HepG2 (cell line): Measurements from ENCODE around the gene HRC. TPM values are rescaled to one million over a fixed set of nuclear protein-coding genes. Genes with fewer than 3 reads are reported as not detected.
A peak's percentile ranks its signal among the peaks of the same experiment; 100 is the strongest.

ENCODE experiments used
- FOXA3 ChIP-seq: IDR thresholded peaks from 2 replicates; pipeline ENCODE4 v1.6.1; 2016; ENCODE audit warnings: missing genetic modification reagents, missing compliant biosample characterization
- MEF2D ChIP-seq: sonication (generic); formaldehyde crosslinking; IDR thresholded peaks from 2 replicates; pipeline ENCODE4 v1.5.1; 2020; ENCODE audit warnings: mild to moderate bottlenecking, missing genetic modification reagents
- NFIB ChIP-seq: sonication (generic); formaldehyde crosslinking; IDR thresholded peaks from 2 replicates; pipeline ENCODE4 v1.9.0; 2021; ENCODE audit warnings: missing genetic modification reagents, mild to moderate bottlenecking, borderline replicate concordance
- PRMT3 ChIP-seq: sonication (generic); formaldehyde crosslinking; IDR thresholded peaks from 2 replicates; pipeline ENCODE4 v1.8.1; 2022; ENCODE audit warnings: low read depth, mild to moderate bottlenecking, moderate library complexity, missing genetic modification reagents, borderline replicate concordance
- PTBP1 ChIP-seq: fragments of 200-400 bp; formaldehyde crosslinking; IDR thresholded peaks from 2 replicates; pipeline ENCODE4 v1.6.1; 2018; ENCODE audit warnings: low read length, low read depth; ENCODE audit not compliant: poor library complexity, severe bottlenecking
- SALL2 ChIP-seq: sonication (generic); formaldehyde crosslinking; IDR thresholded peaks from 2 replicates; pipeline ENCODE4 v1.8.1; 2023; ENCODE audit warnings: mild to moderate bottlenecking, missing genetic modification reagents, inconsistent platforms
- SNAI1 ChIP-seq: sonication (generic); formaldehyde crosslinking; IDR thresholded peaks from 2 replicates; pipeline ENCODE4 v1.5.0; 2020; ENCODE audit warnings: mild to moderate bottlenecking, missing genetic modification reagents, borderline replicate concordance
- ZEB1 ChIP-seq: IDR thresholded peaks from 2 replicates; pipeline ENCODE4 v1.6.1; 2012; ENCODE audit warnings: mild to moderate bottlenecking, low read depth, inconsistent platforms; ENCODE audit not compliant: insufficient replicate concordance
- ZNF101 ChIP-seq: sonication (generic); formaldehyde crosslinking; IDR thresholded peaks from 2 replicates; pipeline ENCODE4 v1.4.0; 2020; ENCODE audit warnings: mild to moderate bottlenecking, low read depth, missing genetic modification reagents, borderline replicate concordance
- ZNF331 ChIP-seq: sonication (generic); formaldehyde crosslinking; IDR thresholded peaks from 2 replicates; pipeline ENCODE4 v1.4.0; 2020; ENCODE audit warnings: missing genetic modification reagents
- polyA plus RNA-seq, 8 experiments: library from polyadenylated mRNA; depleted of rRNA in 3 of 8; stranded (reverse) in 7 of 8; unstranded in 1 of 8; fragments of >200 nt; fragmentation: Illumina TruSeq in 4 of 8; extraction: Trizol in 4 of 8; gene quantifications; 2 replicates each; pipeline versions ENCODE4 v1.2.1 to v1.2.3, GENCODE V29; 2011 to 2016; ENCODE audit warnings: low read depth in 4 of 8, missing spikeins in 1 of 8, mixed read lengths in 1 of 8; ENCODE audit not compliant: insufficient read depth in 1 of 8
- total RNA-seq, 5 experiments: library from RNA; depleted of rRNA; stranded (reverse); fragments of >200 nt; fragmentation: Illumina TruSeq; extraction: Trizol; gene quantifications; 2 replicates each; pipeline ENCODE4 v1.2.3, GENCODE V29; 2016; ENCODE audit warnings: low read depth in 1 of 5
- TF ChIP-seq, protein P1 (sequence below): sonication (generic); formaldehyde crosslinking; IDR thresholded peaks from 2 replicates; pipeline ENCODE4 v1.5.0; 2020; ENCODE audit warnings: mild to moderate bottlenecking, missing genetic modification reagents
- TF ChIP-seq, protein P2 (sequence below): sonication (generic); formaldehyde crosslinking; IDR thresholded peaks from 2 replicates; pipeline ENCODE4 v1.8.0; 2022; ENCODE audit warnings: missing genetic modification reagents, mild to moderate bottlenecking, borderline replicate concordance
- TF ChIP-seq, protein P3 (sequence below): sonication (generic); formaldehyde crosslinking; IDR thresholded peaks from 2 replicates; pipeline ENCODE4 v1.5.0; 2020; ENCODE audit warnings: missing genetic modification reagents
- TF ChIP-seq, protein P4 (sequence below): sonication (generic); formaldehyde crosslinking; IDR thresholded peaks from 2 replicates; pipeline ENCODE4 v1.8.1; 2023; ENCODE audit warnings: mild to moderate bottlenecking, missing genetic modification reagents
- TF ChIP-seq, protein P5 (sequence below): sonication (generic); formaldehyde crosslinking; IDR thresholded peaks from 2 replicates; pipeline ENCODE4 v1.5.1; 2020; ENCODE audit warnings: mild to moderate bottlenecking, missing genetic modification reagents, borderline replicate concordance
- TF ChIP-seq, protein P6 (sequence below): sonication (generic); formaldehyde crosslinking; IDR thresholded peaks from 2 replicates; pipeline ENCODE4 v1.8.1; 2023; ENCODE audit warnings: mild to moderate bottlenecking, inconsistent platforms, moderate library complexity, missing genetic modification reagents, borderline replicate concordance
- TF ChIP-seq, protein P7 (sequence below): sonication (generic); formaldehyde crosslinking; IDR thresholded peaks from 2 replicates; pipeline ENCODE4 v1.8.1; 2023; ENCODE audit warnings: mild to moderate bottlenecking, missing genetic modification reagents

Gene HRC
- total and polyA plus RNA-seq, 2 of the 13 experiments (the other 11 are each of a cell fraction or from before 2014, with no cell fraction given) = 3.6 to 15.4 TPM

DNA sequence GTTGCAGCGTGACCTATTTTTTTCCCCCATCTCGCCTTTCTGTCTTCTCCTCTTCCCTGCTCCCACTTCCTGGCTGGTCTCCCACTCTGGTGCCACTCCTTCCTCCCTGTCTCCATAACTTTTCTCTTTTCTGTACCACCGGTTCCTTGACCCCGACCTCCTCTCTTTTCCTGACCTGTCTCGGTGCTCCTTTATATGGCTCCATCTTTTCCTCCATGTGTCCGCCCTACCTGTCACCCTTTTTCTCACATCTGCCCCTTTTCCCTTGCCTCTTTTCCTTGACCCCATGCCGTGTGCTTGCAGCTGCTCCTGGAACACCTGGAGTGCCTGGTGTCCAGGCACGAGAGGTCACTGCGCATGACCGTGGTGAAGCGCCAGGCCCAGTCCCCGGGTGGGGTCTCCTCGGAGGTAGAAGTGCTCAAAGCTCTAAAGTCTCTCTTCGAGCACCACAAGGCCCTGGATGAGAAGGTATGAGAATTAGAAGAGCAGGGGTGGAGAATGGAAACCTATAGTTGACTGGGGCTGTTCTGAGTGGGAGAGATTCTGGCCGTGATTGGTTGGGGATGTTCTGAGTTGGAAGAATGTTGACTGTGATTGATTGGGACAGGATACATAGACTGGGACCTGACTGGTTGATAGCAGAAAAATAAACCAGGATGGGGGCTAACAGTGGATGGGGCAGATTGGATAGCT lies 26.5 kb downstream of the HRC start (continued):
- TF ChIP-seq, protein P1, sequence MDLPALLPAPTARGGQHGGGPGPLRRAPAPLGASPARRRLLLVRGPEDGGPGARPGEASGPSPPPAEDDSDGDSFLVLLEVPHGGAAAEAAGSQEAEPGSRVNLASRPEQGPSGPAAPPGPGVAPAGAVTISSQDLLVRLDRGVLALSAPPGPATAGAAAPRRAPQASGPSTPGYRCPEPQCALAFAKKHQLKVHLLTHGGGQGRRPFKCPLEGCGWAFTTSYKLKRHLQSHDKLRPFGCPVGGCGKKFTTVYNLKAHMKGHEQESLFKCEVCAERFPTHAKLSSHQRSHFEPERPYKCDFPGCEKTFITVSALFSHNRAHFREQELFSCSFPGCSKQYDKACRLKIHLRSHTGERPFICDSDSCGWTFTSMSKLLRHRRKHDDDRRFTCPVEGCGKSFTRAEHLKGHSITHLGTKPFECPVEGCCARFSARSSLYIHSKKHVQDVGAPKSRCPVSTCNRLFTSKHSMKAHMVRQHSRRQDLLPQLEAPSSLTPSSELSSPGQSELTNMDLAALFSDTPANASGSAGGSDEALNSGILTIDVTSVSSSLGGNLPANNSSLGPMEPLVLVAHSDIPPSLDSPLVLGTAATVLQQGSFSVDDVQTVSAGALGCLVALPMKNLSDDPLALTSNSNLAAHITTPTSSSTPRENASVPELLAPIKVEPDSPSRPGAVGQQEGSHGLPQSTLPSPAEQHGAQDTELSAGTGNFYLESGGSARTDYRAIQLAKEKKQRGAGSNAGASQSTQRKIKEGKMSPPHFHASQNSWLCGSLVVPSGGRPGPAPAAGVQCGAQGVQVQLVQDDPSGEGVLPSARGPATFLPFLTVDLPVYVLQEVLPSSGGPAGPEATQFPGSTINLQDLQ = no peak
- TF ChIP-seq ZNF101 (CRISPR knock-in tag) (no peak), MEF2D (0 out of 2 replicates have a peak, but pooled peaks have one; percentile 40), PRMT3 (CRISPR knock-in tag) (no peak), ZEB1 (no peak), PTBP1 (no peak), SALL2 (no peak), NFIB (CRISPR knock-in tag) (no peak), ZNF331 (0 out of 2 replicates have a peak, but pooled peaks have one; percentile 18), FOXA3 (CRISPR knock-in tag) (no peak), SNAI1 (CRISPR knock-in tag) (0 out of 2 replicates have a peak, but pooled peaks have one; percentile 13)
- TF ChIP-seq, protein P2, sequence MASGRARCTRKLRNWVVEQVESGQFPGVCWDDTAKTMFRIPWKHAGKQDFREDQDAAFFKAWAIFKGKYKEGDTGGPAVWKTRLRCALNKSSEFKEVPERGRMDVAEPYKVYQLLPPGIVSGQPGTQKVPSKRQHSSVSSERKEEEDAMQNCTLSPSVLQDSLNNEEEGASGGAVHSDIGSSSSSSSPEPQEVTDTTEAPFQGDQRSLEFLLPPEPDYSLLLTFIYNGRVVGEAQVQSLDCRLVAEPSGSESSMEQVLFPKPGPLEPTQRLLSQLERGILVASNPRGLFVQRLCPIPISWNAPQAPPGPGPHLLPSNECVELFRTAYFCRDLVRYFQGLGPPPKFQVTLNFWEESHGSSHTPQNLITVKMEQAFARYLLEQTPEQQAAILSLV (CRISPR knock-in tag) = no peak
- TF ChIP-seq, protein P3, sequence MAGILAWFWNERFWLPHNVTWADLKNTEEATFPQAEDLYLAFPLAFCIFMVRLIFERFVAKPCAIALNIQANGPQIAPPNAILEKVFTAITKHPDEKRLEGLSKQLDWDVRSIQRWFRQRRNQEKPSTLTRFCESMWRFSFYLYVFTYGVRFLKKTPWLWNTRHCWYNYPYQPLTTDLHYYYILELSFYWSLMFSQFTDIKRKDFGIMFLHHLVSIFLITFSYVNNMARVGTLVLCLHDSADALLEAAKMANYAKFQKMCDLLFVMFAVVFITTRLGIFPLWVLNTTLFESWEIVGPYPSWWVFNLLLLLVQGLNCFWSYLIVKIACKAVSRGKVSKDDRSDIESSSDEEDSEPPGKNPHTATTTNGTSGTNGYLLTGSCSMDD = no peak
- TF ChIP-seq, protein P4, sequence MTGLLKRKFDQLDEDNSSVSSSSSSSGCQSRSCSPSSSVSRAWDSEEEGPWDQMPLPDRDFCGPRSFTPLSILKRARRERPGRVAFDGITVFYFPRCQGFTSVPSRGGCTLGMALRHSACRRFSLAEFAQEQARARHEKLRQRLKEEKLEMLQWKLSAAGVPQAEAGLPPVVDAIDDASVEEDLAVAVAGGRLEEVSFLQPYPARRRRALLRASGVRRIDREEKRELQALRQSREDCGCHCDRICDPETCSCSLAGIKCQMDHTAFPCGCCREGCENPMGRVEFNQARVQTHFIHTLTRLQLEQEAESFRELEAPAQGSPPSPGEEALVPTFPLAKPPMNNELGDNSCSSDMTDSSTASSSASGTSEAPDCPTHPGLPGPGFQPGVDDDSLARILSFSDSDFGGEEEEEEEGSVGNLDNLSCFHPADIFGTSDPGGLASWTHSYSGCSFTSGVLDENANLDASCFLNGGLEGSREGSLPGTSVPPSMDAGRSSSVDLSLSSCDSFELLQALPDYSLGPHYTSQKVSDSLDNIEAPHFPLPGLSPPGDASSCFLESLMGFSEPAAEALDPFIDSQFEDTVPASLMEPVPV (CRISPR knock-in tag) = no peak
- TF ChIP-seq, protein P5, sequence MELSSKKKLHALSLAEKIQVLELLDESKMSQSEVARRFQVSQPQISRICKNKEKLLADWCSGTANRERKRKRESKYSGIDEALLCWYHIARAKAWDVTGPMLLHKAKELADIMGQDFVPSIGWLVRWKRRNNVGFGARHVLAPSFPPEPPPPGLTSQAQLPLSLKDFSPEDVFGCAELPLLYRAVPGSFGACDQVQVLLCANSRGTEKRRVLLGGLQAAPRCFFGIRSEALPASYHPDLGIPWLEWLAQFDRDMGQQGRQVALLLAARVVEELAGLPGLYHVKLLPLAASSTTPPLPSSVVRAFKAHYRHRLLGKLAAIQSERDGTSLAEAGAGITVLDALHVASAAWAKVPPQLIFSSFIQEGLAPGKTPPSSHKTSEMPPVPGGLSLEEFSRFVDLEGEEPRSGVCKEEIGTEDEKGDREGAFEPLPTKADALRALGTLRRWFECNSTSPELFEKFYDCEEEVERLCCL = 0 out of 2 replicates have a peak, but pooled peaks have one; percentile 45
- TF ChIP-seq, protein P6, sequence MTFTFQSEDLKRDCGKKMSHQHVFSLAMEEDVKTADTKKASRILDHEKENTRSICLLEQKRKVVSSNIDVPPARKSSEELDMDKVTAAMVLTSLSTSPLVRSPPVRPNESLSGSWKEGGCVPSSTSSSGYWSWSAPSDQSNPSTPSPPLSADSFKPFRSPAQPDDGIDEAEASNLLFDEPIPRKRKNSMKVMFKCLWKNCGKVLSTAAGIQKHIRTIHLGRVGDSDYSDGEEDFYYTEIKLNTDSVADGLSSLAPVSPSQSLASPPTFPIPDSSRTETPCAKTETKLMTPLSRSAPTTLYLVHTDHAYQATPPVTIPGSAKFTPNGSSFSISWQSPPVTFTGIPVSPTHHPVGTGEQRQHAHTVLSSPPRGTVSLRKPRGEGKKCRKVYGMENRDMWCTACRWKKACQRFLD = no peak
- TF ChIP-seq, protein P7, sequence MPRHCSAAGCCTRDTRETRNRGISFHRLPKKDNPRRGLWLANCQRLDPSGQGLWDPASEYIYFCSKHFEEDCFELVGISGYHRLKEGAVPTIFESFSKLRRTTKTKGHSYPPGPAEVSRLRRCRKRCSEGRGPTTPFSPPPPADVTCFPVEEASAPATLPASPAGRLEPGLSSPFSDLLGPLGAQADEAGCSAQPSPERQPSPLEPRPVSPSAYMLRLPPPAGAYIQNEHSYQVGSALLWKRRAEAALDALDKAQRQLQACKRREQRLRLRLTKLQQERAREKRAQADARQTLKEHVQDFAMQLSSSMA = no peak
